GM18511 (cell line): ENCODE results near the gene ABTB2.
"Not testable (repeated sequence)": the region's sequence is repeated elsewhere in the genome, so short reads cannot be mapped to it uniquely, and the experiment has no call there.

Experiments
- ATAC-seq: cut with Tn5 transposase; IDR thresholded peaks from one replicate; pipeline ENCODE4 v1.9.1; 2021; ENCODE audit warnings: mild to moderate bottlenecking, moderate library complexity; ENCODE audit not compliant: unreplicated experiment

The ABTB2 gene

GRCh38 chr11:34357701-34358257 lies at the start of gene ABTB2:
Gene ABTB2, minus strand, starts transcription at chr11:34358010.
- peak; percentile 82 for ATAC-seq

GRCh38 chr11:34407121-34407813 lies 49.5 kb upstream of the ABTB2 start:
- ATAC-seq, result no peak

DNA sequence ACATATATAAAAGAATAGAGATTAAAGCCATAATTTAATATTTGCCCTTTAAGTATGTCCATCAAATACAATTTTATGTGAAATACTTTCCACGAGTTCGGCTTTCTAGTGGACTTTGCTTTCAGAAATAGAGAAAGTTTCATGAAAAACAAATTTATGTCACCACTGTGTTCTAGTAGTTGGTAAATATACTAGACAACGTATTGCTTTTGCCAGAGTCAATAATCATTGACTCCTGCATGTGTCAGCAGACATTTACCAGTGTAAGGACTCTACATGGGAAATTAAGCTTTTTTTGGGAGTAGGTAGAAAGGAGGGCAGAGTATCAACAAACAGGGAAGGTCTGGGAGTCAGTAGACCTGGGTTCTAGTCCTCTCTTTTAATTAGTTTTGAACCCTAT lies 48.6 kb upstream of the ABTB2 start:
- ATAC-seq, result no peak

GRCh38 chr11:34405079-34405858 lies 47.5 kb upstream of the ABTB2 start:
- no peak for ATAC-seq

- ATAC-seq, result no peak
Observed at GRCh38 chr11:34404280-34404679, 46.5 kb upstream of the ABTB2 start.

- no peak for ATAC-seq
Observed at GRCh38 chr11:34403431-34403830, 45.6 kb upstream of the ABTB2 start.

DNA sequence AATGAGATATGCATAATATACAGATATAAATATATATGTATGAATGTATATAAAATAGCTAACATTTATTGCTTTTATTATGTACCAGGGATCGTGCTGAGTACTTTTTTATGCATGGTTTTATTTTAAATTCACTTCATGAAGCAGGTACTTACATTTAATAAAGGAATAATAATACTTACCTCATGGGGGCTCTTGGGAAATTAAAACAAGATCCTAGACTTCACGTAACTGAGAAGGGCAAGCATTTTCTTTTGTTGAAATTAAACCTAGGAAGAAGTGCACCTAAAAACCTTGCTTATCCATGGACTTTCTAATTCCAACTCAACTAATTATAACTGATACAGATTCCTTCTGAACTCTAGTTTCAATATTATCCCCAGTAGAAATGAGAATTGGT lies 40.0 kb upstream of the ABTB2 start:
- no peak for ATAC-seq

GRCh38 chr11:34397120-34397519 lies 39.3 kb upstream of the ABTB2 start:
- no peak for ATAC-seq

- ATAC-seq, result no peak
Observed at GRCh38 chr11:34395916-34396550, 38.2 kb upstream of the ABTB2 start.

GRCh38 chr11:34394771-34395300 lies 37.0 kb upstream of the ABTB2 start:
- no peak for ATAC-seq

DNA sequence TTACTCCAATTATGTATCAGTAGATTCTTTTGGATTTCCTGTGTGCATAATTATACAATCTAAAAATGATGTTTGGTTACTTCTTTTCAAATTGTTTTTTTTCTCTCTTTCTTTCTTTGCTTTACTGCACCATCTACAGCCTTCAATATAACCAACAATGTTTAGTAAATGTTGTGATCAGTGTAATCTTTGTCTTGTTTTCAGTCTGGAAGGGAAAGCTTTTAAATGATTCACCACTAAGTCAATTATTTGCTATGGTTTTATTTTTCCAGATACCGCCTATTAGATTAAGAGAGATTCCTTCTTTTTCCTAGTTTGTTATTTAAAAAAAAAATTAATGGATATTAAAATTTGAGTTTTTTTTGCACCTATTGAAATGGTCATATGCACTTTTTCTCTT lies 29.8 kb upstream of the ABTB2 start:
- ATAC-seq, result no peak

DNA sequence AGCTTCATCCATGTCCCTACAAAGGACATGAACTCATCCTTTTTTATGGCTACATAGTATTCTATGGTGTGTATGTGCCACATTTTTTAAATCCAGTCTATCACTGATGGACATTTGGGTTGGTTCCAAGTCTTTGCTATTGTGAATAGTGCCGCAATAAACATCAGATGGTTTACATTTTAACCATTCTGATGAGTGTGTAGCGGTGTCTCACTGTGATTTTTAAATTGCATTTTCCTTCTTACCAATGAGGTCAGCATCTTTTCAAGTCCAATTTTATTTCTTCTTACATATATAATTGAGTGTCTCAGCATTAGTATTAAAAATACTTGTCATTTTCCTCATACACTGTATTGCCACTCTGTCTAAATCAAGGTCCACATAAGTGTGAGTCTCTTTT lies 28.5 kb upstream of the ABTB2 start:
- not testable (repeated sequence) for ATAC-seq

DNA sequence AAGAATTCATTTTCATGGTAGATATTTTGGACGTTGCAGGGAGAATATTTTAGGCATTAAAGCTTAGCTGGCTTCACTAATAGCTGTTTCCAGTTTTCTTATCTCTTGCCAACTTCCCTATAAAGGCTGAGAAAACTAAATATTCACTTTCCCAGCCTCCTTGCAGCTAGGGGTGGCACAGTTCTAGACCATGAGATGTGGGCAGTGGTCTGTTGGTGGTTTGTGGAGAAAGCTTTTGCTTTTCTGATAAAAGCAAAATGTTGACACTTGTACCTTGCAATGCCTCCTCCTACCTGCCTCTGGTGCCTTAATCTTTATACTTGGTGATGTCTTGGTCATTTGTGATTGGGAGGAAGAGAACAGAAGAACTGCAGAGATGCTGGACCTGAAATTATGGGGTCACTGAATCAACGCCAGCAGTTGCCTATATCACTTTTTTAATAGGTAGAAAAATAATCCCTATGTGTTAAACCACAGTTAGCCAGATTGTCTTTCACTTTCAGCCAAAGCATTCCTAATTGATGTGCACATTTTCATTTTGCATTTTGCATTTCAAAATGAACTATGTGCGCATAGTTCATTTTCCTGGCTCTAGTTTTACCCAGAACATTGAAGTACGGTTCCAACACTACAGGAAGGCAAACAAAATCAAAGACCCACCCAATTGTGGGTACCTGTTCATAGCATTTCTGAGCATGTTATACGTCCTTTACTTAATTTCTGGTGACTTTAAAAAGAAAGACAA lies 24.9 kb upstream of the ABTB2 start:
- no peak for ATAC-seq

GRCh38 chr11:34381775-34382174 lies 24.0 kb upstream of the ABTB2 start:
- ATAC-seq, result no peak

DNA sequence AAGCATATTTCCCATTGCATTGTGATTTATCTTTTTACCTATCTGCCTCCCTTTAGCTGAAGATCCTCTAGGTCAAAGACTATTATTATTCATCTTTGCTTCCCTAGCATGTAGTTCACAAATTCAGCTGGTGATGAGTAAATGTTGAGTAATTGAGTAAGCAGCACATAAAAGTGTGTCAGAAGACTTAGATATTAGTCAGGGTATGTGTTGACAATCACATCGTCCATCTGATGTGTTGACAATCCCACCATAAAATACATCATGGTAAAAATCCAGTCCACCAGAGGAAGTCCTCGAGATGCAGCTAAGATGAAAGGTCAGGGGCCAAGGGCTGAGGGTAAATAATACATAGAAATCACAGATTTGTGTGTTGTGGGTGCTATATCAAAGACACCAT lies 22.9 kb upstream of the ABTB2 start:
- ATAC-seq, result no peak

DNA sequence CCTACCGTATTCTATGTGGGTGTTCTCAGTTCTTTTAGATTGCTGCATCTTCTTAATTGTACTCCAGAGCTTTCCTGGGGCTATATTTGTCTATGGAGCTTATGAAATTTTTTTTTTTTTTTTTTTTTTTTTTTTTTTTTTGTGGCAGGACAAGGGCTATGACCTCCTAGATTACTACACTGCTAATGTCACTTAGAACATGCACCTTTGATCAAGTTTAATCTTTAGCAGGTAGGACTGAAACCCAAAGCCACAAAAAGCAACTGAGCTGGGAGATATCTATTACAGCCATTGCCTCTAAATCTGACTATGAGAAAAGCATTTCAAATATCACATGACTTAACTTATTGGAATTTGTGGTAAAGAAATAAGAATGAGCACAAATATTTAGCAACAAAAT lies 21.7 kb upstream of the ABTB2 start:
- no peak for ATAC-seq

DNA sequence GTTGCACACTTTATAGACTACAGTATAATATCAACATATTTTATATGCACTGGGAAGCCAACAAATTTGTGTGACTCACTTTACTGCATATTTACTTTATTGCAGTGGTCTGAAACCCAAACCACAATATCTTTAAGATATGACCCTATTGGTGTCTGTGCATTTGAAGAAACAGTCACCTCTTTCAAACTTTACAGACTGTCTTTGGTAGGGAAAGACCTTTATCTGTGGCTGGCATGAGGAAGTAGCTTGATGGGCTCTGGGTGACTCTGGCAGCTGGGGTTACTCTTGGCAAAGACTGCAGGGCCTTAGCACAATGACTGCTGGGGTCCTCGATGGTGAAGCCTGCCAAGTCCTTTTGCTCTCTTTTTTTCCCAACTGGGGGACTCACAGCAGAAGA lies 21.3 kb upstream of the ABTB2 start:
- ATAC-seq, result no peak

DNA sequence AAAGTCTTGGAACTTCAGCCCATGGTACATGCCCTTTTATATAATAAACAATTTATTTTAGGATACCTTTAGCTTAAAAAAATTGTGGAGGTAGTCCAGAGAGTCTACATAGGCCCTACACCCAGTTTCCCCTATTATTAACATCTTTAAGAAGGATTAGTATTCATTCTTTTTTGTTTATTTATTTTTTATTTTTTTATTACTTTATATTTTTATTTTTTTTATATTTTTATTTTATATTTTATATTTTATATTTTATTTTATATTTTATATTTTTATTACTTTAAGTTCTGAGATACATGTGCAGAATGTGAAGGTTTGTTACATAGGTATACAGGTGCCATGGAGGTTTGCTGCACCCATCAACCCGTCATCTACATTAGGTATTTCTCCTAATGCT lies 15.9 kb upstream of the ABTB2 start:
- ATAC-seq, result no peak

GRCh38 chr11:34366522-34366921 lies 8.7 kb upstream of the ABTB2 start:
- no peak for ATAC-seq

DNA sequence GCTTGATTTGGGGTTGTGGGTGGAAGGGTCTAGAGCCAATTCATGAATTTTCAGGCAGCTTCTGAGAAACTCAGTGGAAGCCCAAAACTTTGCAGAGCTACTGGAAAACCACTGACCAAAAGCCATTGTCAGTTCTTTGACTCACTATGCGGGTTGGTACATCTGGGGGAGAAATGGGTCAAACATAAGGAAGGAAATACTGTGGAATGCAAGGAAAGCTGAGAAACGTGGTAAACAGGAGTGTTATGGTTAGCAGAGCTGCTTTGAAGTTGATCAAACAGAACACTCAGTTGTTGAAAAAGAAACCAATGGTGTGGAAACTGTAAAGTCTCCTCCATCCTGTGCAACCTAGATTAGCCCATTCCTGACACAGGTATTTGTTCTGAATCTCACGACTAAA lies 6.3 kb upstream of the ABTB2 start:
- no peak for ATAC-seq
